Measurements from ENCODE around the gene ATE1.

- TF ChIP-seq CTCF (IDR thresholded peaks at IDR 0.05) (no peak), POLR2AphosphoS5 (IDR thresholded peaks at IDR 0.05) (no peak), POLR2A (IDR thresholded peaks at IDR 0.05) (no peak)
Measured at GRCh38 chr10:121709675-121710073, 218.2 kb downstream of the ATE1 start.

All from breast epithelium (tissue), 3 donors.